ENCODE data around the gene AUTS2. TPM values are rescaled to one million over a fixed set of nuclear protein-coding genes. Genes with fewer than 3 reads are reported as not detected.

The AUTS2 gene
- polyA plus RNA-seq, 3 donors, result 0.08 to 0.35 TPM; not detected in 1

GRCh38 chr7:70241536-70242175 is 643.4 kb downstream of the AUTS2 start:
- DNase-seq, result no peak
- H3K9me3 Mint-ChIP-seq, result peaks cover 0 to 2% (median 0%) of the 10 kb centered on the region in 7 donors
- H3K27me3 Mint-ChIP-seq (ENCODE audit: low read depth in 3 of 3), result no peaks in the 10 kb centered on the region
- WGBS (ENCODE audit: insufficient coverage), result 80% methylated on average over 2 of the region's 2 CpGs
- H3K4me3 ChIP-seq (replicated peaks in 1 of 3; ENCODE audit: low read depth in 2 of 3, low read length in 3 of 3), result no peak overlapping the region
- no peak overlapping the region for H3K9ac ChIP-seq (ENCODE audit: insufficient read depth, low read length, poor library complexity, severe bottlenecking)
- no peak overlapping the region for H3K4me3 Mint-ChIP-seq
- H3K27ac Mint-ChIP-seq, result no peak overlapping the region
- H2AFZ ChIP-seq (ENCODE audit: insufficient read depth, low read depth, low read length, poor library complexity, severe bottlenecking), result no peak overlapping the region
- H3K79me2 ChIP-seq (ENCODE audit: insufficient read depth, low read length), result no peaks in the 10 kb centered on the region
- no peaks in the 10 kb centered on the region for H4K20me1 ChIP-seq (ENCODE audit: insufficient read depth, low read length)
- H3K4me2 ChIP-seq (replicated peaks; ENCODE audit: extremely low read depth, low read length, poor library complexity, severe bottlenecking), result no peak overlapping the region
- H3K4me1 ChIP-seq (ENCODE audit: control insufficient read depth in 1 of 2, insufficient read depth in 2 of 2, low read length in 2 of 2), result no peaks in the 10 kb centered on the region
- H3K4me1 Mint-ChIP-seq, result no peaks in the 10 kb centered on the region
- H3K36me3 Mint-ChIP-seq, result no peaks in the 10 kb centered on the region
- no peaks in the 10 kb centered on the region for H3K36me3 ChIP-seq (replicated peaks in 1 of 2; ENCODE audit: control insufficient read depth in 1 of 2, insufficient read depth in 2 of 2, low read length in 2 of 2)
- intact Hi-C loops (cut with micrococcal nuclease), result no loop called here
- no peaks in the 10 kb centered on the region for H3K27me3 ChIP-seq (ENCODE audit: control insufficient read depth in 2 of 2, insufficient read depth in 2 of 2, low read length in 2 of 2)
- TF ChIP-seq CTCF (IDR thresholded peaks at IDR 0.05), result no peak
- H3K9me3 ChIP-seq (replicated peaks in 1 of 2; ENCODE audit: control insufficient read depth in 1 of 2, insufficient read depth in 1 of 2, low read length in 2 of 2), result no peaks in the 10 kb centered on the region
- H3K27ac ChIP-seq (ENCODE audit: low read depth in 1 of 2, low read length in 2 of 2), result no peak overlapping the region

GRCh38 chr7:70242826-70243225 is 644.6 kb downstream of the AUTS2 start:
- Mint-ChIP-seq H3K36me3 (no peaks in the 10 kb centered on the region), H3K4me1 (no peaks in the 10 kb centered on the region), H3K27ac (no peak overlapping the region), H3K4me3 (no peak overlapping the region), H3K9me3 (peaks cover 0 to 2% (median 1%) of the 10 kb centered on the region in 7 donors), H3K27me3 (ENCODE audit: low read depth in 3 of 3) (no peaks in the 10 kb centered on the region)
- Histone ChIP-seq H3K9ac (ENCODE audit: insufficient read depth, low read length, poor library complexity, severe bottlenecking) (no peak overlapping the region), H3K4me2 (replicated peaks; ENCODE audit: extremely low read depth, low read length, poor library complexity, severe bottlenecking) (no peak overlapping the region), H3K36me3 (replicated peaks in 1 of 2; ENCODE audit: control insufficient read depth in 1 of 2, insufficient read depth in 2 of 2, low read length in 2 of 2) (no peaks in the 10 kb centered on the region), H3K4me3 (replicated peaks in 1 of 3; ENCODE audit: low read depth in 2 of 3, low read length in 3 of 3) (no peak overlapping the region), H3K4me1 (ENCODE audit: control insufficient read depth in 1 of 2, insufficient read depth in 2 of 2, low read length in 2 of 2) (no peaks in the 10 kb centered on the region), H3K79me2 (ENCODE audit: insufficient read depth, low read length) (no peaks in the 10 kb centered on the region), H3K27ac (ENCODE audit: low read depth in 1 of 2, low read length in 2 of 2) (no peak overlapping the region), H2AFZ (ENCODE audit: insufficient read depth, low read depth, low read length, poor library complexity, severe bottlenecking) (no peak overlapping the region), H3K27me3 (ENCODE audit: control insufficient read depth in 2 of 2, insufficient read depth in 2 of 2, low read length in 2 of 2) (no peaks in the 10 kb centered on the region), H4K20me1 (ENCODE audit: insufficient read depth, low read length) (no peaks in the 10 kb centered on the region), H3K9me3 (replicated peaks in 1 of 2; ENCODE audit: control insufficient read depth in 1 of 2, insufficient read depth in 1 of 2, low read length in 2 of 2) (no peaks in the 10 kb centered on the region)
- no peak for TF ChIP-seq CTCF (IDR thresholded peaks at IDR 0.05)
- intact Hi-C loops (cut with micrococcal nuclease), result no loop called here
- 100% methylated on average over 2 of the region's 4 CpGs for WGBS (ENCODE audit: insufficient coverage)
- DNase-seq, result no peak

Measured in CD14-positive monocyte (primary cell).